IPS-18c (cell line): Measurements from ENCODE around the gene FAM124A.

ENCODE experiments used
- H3K4me3 ChIP-seq: 2 replicates; pipeline ENCODE4 v1.7.0; 2013; ENCODE audit warnings: low read depth, mild to moderate bottlenecking, low read length, moderate library complexity; ENCODE audit not compliant: insufficient read depth
- H3K9me3 ChIP-seq: one replicate; pipeline ENCODE4 v1.6.1; 2013; ENCODE audit warnings: mild to moderate bottlenecking, low read length, moderate library complexity; ENCODE audit not compliant: control insufficient read depth, insufficient read depth

The FAM124A gene

GRCh38 chr13:51331354-51331861 lies 109.2 kb downstream of the FAM124A start:
- Histone ChIP-seq H3K4me3 (no peak overlapping the region), H3K9me3 (no peaks in the 10 kb centered on the region)

- Histone ChIP-seq H3K9me3 (no peaks in the 10 kb centered on the region), H3K4me3 (no peak overlapping the region)
These were observed 110.6 kb downstream of the FAM124A start for GRCh38 chr13:51332566-51333361.

GRCh38 chr13:51333421-51333820 lies 111.2 kb downstream of the FAM124A start:
- Histone ChIP-seq H3K9me3 (no peaks in the 10 kb centered on the region), H3K4me3 (no peak overlapping the region)

GRCh38 chr13:51333826-51334225 lies 111.6 kb downstream of the FAM124A start:
- no peak overlapping the region for H3K4me3 ChIP-seq
- H3K9me3 ChIP-seq: no peaks in the 10 kb centered on the region
